NCI-H446 (cell line): Measurements from ENCODE around the gene EBP.

Experiments used
- DNase-seq, 2 experiments: peaks; one replicate each; lab custom pipeline; 2025; lab: John Stamatoyannopoulos, UW

EBP gene

DNA sequence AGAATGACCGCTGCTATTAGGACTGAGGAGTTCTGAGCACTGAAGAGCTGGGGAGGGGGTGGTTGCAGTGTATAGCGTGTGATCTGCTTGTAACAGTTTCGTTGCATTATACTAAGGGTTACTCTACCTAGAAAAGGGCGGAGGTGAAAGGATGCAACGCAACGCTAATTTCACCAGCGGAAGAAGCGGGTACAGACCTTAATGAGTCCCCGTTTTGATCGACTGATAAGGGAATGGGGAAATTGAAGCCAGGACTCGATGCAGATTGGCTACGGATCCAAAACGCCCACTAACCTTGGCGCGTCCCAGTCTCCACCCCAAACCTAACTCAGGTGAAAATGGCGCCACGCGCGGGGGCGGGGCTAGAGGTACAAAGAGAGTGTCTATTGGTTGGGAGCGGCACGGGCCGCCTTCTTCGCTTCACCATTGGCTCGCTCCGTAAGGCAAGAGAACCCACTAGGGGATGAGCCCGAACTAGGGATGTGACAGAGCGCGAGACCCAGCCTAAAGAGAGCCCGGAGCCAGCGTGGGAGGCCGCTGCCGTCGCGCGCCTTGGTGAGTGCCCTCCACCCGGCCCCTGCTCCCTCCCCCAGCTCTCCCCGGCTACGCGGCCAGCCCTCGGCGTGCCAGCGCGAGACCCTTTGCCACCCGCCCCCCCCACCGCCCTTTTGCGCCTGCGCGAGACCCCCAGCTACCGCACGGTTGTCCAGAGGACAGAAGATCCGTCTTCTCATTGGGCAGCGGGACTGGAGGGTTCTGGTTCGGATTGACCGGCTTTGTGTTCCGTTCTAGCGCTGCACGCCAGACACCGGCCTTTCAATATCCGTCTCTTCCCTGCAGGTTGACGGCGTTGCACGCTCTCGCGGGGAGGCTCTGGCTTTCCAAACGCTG, at the start of gene EBP:
Gene EBP (plus strand): TSS at position 456 of the 891 bp plus-strand sequence. CDS start 1,964 bp downstream, outside the sequence.
- DNase-seq, result peak; percentile 79 to 91

DNA sequence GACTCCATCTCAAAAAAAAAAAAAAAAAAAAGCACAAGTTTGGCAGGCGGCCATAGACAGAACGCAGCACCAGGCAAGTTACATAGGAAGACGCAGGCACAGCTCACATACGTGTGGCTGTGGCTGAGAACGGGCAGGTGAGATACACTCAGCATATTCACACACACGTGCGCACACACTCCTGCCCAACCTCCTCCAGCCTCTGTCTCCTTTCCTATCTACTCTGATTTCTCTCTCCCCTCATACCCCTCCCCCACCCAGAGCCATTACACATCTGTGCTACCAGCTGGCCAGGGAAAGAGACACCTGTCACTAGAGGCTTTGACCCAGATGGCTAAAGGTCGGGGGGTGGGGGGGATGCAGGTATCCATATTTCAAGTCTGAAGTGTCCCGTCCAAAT, 49.4 kb upstream of the EBP start:
- DNase-seq, result no peak

DNA sequence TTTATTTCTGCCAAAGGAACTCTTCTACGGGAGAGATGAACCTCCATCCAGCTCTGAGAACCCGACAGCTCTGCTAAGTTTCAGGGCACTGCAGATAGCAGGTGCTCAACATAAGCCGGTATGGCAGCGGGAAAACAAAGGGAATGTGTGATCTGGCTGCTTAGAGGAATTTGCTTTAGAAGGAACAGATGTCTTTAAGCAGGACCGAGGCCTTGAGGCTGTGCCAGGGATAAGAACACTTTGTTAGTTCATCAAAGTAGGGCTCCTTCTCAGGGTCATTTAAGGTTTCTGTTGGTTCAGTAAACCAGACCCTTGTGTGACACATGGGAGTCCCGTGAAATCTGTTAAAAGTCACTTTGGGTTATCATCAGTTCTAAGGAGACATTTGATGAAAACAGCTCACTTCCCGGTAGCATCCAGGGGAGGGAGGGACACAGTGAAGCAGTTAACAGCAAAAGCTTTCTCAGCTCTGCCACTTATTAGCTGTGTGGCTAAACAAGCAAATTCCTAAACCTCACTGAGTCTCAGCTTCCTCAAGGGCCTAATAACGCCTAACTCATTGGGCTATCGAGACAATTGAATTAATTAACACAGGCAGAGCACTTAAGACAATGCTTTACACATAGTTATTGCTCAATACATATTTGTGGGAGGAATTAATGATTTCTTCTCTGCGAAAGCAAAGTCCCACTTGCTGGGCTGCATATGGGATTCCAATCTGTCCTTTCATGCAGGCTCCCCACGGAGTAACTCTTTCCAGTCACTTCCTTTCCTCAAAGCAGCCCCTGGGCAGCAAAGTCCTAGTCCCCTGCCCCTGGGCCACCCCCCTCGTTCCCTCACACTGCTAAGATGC, 48.5 kb upstream of the EBP start:
- no peak for DNase-seq

DNA sequence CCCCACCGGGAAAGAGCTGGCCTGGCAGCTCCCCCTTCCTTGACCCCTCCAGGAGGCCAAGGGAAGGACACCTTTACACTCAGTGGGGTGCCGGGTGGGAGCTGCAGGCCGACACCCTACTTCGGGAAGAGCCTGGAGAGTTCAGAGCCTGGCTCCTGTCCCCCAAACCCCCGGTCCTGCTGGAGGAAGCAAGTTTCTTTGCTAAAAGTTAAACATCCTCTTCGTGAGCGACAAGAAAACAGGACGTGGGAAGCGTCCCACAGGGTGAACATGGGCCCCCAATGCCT, 48.0 kb upstream of the EBP start:
- no peak for DNase-seq

DNA sequence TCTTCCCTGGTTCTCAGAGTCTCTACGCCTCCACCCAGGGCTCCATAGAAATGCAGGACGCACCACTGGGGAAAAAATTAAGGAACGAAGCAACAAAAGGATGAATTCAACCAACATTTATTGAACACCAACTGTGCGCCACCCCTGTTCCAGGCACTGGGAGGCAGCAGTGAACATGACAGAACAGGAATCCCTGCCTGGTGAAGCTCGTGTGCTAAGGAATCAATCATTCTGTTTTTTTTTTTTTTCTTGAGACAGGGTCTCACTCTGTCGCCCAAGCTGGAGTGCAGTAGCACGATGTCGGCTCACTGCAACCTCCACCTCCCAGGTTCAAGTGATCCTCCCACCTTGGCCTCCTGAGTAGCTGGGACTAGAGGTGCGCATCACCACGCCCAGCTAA, 47.5 kb upstream of the EBP start:
- DNase-seq, result peak in 1 of 2 experiments; percentile 3

DNA sequence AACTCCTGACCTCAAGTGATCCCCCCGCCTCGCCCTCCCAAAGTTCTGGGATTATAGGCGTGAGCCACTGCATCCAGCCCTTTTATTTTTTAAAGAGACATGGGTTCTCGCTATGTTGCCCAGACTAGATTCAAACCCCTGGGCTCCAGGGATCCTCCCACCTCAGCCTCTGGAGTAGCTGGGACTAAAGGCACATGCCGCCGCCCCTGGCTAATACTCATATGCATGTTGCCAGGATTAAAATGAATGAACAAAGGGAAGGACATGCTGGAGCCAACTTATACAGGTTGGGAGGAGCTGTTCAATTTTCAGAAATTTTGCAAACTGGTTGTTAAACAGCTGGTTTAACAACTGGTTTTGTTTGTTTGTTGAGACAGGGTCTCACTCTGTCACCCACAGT, 47.0 kb upstream of the EBP start:
- DNase-seq, result no peak

DNA sequence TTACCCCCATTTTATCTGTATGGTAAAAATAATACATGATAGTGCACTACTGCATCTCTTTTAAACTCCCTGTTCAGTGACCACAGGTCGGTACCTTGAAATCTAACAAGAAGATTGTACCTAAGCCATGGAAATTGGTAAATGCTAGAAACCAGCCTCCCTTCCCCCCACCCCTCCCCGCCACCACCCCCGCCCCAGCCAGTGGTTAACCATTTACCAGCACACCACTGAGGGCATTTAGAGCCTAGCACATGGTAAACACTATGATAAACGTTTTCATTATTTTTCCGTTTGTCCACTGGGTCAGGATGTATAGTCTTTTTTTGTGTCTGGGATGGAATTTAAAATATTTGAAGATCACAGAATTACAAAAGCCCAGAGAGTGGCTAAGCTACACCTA, 46.3 kb upstream of the EBP start:
- no peak for DNase-seq

DNA sequence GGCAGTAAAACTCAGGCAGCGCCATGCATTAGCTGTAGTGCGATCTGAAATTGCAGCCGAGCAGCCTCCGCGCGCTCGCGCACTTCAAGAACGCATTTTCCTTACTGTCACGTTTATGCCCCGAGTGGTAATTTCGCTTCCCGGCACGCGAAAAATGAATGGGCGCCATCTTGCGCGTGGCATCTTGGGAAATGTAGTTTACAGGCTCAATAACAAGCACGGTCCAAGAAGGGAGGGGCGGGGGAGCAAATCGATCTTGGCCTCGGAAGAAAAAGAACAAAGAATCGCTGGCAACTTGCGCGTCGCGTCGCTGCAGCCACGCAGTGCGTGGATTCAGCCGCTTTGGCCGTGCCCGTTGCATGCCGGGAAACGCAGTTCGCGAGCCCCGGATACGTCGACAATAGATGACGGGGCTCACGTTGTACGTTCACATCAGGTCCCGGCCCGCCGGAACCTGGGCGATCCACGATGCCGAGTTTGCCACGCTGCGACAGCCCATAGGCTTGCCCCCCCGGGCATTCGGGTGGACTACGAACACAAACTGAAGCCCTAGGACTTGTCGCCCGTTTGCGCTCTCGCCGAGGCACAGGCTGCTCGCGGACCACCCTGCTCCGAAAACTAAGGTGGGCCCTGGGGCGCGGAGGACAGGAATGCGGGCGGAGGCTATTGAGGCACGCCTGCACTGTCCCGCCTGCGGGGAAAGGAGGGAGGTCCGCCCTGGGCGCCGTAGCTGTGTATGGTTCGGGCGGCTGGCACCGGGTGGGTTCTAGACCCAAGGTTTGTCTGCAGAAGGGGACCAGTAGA, 45.6 kb upstream of the EBP start, which contains the start of gene FTSJ1:
Gene FTSJ1 (plus strand): TSS at position 426 of the 804 bp plus-strand sequence. CDS start 1,849 bp downstream, outside the sequence.
- peak; percentile 78 to 90 for DNase-seq

DNA sequence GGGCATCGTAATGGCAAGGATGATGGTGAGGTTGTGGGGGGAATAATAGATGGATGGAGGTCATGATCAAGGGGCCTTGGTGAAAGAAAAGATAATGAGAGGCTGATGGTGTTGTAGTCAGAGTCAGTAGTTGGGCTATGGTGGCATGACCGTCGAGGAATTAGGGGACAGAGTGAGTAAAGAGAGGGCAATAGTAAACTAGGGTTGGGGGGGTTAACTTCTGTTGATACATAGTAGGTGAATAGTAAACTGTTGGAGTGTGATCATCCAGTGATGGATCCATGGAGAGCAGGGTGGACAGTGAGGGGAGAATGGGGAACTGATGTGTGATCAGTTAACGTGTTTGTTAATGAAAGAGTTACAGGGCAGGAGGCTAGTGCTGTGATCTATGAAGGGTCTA, 44.7 kb upstream of the EBP start:
- no peak for DNase-seq

DNA sequence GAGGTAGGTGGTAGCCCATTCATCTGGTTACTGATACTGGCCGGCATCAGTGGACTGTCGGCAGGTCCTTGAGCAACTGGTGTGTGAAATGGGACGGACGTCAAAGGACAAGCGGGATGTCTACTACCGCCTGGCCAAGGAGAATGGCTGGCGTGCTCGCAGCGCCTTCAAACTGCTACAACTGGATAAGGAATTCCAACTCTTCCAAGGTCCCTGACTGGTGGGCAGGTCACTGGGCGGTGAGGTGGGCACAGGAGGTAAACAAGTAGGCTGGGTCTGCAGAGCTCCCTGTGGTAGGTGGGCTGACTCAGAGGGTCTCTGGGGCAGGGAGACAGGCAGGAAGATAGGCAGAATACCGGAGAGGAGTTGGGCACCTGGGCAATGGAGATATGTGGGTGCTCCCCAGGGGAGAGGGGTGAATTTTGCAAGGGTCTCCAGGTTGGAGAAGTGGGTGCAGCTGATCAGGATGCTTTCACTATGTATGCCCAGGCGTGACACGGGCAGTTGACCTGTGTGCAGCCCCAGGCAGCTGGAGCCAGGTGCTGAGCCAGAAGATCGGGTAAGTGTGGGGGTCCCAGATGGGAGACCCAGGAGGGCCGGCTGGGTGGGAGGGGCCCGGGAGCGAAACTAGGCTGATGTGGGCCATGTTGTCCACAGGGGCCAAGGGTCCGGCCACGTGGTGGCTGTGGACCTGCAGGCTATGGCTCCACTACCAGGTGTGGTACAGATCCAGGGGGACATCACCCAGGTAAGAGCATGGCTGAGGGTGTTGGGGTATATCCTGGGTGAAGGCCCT, 43.5 kb upstream of the EBP start:
- no peak for DNase-seq

DNA sequence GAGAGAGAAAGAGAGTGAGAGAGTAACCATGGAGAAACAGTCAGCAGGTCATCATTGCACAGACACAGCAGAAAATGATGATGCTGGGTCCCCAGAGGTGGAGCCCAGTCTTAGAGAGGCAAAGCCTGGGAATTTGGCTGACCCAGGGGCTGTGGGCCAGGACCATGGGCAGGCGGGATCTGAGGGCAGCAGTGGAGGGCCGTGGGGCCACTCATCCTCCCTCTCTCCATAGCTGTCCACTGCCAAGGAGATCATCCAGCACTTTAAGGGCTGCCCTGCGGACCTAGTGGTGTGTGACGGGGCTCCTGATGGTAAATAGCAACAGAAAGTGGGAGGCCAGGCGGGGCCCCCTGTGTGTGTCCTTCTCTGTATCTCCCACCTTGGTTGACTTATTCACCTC, 42.8 kb upstream of the EBP start:
- no peak for DNase-seq

DNA sequence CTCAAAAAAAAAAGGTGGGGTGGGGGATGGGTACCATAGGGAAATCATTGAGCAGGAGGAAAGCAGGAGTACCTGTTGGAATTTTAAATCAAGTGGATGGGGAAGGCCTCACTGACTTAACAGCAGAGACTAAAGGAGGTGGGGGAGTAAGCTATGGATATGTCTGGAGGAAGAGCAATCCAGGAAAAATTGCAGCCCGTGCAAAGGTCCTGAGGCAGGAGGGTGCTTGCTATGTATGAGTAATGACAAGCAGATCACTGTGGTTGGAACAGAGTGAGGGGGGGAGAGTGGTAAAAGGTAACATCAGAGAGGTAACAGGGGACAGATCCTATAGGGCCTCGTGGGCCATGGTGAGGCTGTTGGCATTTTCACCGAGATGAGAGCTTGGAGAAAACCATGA, 41.5 kb upstream of the EBP start:
- DNase-seq, result no peak

DNA sequence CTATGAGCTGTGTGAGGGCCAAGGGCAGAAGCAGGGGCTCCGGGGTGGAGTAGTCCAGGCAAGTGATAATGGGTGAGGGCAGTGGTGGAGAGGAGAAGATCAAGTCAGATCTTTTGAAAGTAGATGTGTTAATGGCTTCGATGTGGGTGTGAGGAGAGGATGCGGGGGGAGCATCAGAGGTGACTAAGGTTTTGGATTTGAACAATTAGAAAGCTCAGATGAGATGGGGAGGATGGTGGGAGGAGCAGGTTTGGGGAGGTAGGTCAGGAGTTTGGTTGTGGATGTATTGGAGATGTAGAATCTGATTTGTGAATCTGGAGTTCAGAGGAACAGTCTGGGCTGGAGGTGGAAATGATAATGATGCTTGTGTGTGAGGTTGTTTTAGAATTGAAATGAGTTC, 41.0 kb upstream of the EBP start:
- no peak for DNase-seq

DNA sequence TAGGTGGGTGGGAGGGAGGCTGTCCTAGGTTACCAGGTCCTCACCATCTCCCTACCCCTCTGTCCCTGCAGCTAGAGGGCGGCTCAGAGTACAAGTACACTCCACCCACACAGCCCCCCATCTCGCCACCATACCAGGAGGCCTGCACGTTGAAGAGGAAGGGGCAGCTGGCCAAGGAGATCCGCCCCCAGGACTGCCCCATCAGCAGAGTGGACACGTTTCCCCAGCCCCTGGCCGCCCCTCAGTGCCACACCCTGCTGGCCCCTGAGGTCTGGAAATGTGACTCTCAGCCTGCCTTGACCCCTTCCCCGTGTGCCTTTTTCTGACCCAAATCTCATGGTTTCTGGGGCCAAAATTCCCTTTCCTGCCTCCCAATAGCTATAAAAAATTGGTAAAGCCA, 39.1 kb upstream of the EBP start:
- DNase-seq, result no peak

DNA sequence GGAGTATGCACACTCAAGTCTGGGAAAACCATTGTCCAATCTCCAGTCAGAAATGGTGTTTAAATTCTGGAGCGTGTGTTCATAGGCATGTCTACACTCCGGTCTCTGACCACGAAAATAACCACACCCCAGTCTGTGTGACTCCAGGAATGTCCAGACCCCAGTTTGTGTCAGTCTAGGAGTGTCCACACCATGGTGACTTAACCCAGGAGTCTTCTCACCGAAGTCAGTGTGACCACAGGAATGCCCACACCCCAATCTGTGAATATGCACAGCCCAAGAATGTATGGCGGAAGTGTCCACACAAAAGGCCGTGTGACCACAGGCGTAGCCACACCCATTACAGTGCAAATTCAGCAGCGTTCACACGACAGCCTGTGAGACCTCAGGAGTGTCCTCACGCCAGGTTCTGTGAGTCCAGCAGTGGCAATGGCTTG, 34.2 kb upstream of the EBP start:
- no peak for DNase-seq

DNA sequence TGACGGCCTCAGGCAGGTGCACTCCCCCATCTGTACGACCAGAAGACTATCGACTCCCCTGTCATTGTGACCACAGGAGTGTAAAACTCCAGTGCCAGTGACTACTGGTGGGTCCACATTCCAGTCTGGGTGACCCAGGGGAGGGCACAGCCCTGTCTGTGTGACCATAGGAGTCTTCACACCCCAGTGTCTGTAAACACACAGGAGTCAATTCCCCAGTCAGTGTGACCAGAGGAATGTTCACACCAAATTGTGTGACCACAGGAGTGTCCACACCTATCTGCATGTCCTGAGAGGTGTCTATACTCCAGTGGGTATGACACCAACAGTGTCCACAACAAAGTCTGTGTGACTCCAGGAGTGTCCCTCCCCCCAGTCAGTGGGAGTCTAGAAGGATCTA, 33.6 kb upstream of the EBP start:
- no peak for DNase-seq

DNA sequence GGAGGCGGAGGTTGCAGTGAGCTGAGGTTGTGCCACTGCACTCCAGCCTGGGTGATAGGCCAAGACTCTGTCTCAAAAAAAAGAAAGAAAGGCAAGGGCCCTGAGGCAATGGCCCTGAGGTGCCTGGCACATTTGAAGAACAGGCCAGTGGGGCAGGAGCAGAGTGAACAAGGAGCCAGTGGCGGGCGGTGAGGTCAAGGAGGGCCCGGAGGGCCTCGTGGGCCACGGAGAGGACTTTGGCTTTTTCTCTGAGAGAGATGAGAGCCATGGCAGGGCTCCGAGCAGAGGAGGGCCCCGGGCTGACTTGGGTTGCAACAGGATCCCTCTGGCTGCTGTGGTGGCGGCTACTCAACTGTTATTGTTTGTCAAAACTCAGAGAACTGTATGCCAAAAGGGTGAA, 32.3 kb upstream of the EBP start:
- no peak for DNase-seq

DNA sequence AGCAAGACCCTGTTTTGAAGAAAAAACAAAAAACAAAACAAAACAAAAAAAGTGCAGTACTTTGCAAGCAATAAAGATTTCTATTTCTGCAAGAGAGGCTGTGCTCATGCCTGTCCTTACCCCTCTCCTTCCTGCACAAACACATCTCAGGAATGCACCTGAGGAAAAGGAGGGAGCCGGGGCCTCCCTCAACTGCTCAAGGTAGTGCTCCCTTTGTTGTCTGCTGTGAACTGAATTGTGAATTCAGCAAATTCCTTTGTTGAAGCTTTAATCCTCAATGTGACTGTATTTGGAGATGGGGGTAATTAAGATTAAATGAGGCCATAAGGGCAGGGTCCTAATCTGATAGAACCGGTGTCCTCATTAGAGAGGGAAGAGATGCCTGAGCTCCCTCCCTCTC, 31.7 kb upstream of the EBP start:
- no peak for DNase-seq

DNA sequence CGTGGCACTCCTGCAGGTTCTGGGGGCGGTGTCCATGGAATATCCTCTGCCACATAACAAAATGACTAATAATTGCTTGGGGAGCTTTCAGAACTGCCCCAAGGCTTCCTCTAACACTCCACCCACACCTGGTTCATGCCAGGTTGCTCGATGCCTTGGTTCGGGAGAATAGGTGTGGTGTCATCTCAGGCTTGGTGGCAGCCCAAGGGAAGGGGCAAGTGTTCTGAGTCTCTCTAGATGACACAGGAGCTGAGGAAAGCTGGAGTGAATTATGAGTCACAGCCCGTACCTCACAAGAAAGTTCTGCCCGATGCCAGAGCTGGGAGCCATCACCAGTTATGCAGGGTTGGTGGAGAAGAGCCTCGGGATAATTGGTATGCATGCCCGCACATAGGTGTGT, 30.9 kb upstream of the EBP start:
- DNase-seq, result no peak

DNA sequence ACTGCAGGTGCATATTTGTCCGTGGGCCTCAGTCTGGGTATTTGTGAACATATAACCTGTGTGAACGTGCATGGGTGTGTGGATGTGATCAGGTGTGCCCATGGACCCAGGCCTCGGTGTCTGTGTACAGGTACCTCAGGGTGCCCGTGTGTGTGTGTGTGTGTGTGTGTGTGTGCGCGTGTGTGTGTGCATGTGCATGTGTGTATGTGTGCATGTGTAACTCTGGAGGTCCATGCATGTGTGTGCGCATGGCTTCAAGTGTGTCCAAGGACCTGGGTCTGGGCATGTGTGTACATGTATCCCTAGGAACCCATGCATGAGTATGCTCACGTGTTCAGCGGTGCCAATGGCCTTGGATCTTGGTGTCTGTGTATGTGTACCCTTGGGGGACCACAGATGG, 29.8 kb upstream of the EBP start:
- DNase-seq, result no peak

DNA sequence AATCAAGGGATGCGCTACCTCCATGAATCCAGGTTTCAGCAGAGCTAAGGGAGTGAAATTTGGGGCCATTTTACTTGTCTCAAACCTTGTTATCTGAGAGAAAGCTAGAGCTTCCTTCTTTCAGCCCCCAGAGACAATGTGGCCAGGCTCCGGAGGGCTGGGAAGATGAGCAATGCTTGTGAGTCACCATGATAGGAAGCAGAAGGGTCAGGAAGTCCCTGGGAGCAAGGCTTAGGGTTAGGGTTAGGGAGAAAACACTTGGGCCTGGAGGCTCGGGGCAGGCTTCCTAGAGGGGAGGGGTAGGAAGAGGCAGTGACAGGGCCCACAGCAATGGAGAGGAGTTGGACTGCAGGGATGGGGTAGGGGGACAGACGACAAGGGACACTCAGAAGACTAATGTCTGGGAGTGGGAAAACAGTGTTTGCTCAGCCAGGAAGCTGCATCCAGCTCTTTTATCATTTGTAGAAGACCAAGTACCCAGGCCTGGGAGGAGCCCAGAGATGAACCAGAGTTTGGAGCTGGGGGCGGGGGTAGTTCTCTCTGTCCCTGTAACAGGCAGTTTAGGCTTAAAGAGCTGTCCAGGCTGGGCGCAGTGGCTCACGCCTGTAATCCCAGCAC, 29.2 kb upstream of the EBP start:
- DNase-seq, result no peak
